ENCODE data around the gene MAGI1.
"Not testable (repeated sequence)": the region's sequence is repeated elsewhere in the genome, so short reads cannot be mapped to it uniquely, and the experiment has no call there.

MAGI1 gene

DNA sequence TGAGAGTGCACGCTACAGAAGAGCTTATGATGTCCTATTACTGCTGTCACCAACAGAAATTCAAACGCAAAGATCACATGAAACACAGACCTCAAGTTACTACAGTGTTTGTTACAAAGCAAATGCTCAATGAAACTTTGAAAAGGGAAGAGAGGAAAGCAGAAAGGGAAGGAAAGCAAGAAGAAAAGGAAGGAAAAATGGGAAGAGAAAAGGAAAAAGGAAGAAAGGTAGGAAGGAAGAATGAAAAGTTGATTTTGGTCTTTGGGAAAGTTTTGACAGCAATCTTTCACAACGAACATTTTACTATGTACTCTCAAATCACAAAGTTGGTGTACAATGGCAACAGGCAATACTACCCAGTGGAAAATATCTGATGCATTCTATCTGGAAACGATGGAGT, 514.8 kb downstream of the MAGI1 start:
- DNase-seq (ENCODE audit: low spot score), result no peak

DNA sequence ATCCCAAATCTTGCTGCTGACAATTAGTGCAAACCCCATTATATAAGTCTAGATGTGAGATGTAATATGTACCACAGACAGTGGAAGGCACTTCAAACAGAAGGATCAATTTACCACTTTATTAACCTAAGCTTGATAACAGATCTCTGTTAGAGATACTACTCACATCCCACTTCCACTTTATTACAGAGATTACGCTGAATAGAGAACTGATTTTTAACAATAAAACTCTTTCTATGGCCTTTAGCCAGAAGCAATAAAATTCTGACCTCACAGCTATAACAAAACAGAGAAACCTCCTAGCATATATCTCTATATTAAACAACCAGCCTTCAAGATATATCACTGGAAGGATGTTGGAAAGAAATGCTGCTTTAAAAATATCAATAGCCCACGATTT, 517.7 kb downstream of the MAGI1 start:
- DNase-seq (ENCODE audit: low spot score), result no peak

DNA sequence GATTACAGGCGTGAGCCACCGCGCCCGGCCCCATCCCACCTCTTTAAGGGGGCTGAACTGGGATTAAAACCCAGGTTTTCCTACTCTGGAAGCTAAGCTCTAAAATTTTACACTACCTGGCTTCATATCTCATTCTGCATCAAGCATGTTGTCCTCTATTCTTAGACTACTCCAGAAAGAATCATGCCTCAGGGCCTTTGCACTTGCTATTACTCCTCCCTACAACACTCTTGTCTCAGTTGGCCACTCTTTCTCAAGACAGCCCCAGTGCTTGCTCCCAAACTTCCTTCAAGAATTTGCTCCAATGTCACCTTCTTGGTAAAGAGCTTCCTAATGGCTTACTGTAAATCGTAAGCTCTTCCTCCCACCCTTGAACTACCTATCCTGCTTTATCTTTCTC, 521.7 kb downstream of the MAGI1 start:
- DNase-seq (ENCODE audit: low spot score), result no peak

DNA sequence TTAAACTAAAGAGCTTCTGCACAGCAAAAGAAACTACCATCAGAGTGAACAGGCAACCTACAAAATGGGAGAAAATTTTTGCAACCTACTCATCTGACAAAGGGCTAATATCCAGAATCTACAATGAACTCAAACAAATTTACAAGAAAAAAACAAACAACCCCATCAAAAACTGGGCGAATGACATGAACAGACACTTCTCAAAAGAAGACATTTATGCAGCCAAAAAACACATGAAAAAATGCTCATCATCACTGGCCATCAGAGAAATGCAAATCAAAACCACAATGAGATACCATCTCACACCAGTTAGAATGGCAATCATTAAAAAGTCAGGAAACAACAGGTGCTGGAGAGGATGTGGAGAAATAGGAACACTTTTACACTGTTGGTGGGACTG, 524.4 kb downstream of the MAGI1 start:
- DNase-seq (ENCODE audit: low spot score), result not testable (repeated sequence)

DNA sequence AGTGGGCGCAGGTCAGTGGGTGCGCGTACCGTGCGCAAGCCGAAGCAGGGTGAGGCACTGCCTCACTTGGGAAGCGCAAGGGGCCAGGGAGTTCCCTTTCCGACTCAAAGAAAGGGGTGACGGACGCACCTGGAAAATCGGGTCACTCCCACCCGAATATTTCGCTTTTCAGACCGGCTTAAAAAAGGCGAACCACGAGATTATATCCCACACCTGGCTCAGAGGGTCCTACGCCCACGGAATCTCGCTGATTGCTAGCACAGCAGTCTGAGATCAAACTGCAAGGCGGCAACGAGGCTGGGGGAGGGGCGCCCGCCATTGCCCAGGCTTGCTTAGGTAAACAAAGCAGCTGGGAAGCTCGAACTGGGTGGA, 529.3 kb downstream of the MAGI1 start:
- DNase-seq (ENCODE audit: low spot score), result not testable (repeated sequence)

DNA sequence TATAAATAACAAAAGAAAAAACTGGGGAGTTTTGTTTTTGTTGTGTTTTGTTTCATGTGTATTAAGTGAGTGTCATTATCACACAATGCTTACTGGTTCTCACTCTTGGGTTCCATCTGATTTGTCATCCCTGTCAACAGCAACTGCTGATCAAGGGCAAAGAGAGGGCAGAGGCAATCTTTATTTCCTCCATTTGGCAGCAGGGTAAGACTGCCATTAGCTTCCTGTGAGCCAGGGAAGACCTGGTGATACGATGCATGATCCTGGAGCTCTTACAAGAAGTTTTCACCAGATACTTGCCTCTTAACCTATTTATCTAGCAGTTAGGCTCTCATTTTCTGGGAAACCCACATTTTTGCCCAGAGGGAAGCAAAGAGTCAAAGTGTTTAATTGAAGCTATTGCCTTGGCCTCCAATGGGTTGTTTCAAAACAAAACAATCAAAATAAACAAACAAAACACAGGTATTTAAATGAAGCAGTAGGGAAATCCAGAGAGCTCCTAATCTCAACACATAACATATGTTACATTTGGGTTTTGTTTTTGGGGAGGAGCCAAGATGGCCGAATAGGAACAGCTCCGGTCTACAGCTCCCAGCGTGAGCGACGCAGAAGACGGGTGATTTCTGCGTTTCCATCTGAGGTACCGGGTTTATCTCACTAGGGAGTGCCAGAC, 529.8 kb downstream of the MAGI1 start:
- no peak for DNase-seq (ENCODE audit: low spot score)

DNA sequence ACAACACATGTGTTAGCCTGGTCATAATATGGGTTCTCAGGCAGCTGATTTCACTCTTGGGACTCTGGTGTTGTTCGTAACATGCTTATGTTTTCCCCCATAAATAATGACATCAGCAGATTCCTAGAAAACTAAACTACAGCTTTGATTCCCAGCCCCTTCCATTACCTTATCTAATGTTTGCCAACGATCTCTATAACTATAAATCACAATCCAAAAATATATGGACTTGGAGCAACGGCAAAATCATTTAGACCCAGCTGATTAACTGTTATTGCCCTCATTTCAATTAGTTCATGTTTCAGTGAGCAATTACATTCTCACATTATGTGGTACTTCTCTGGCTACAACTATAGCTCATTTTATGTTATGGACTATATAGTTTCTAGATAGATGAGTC, 531.3 kb downstream of the MAGI1 start:
- DNase-seq (ENCODE audit: low spot score), result no peak

DNA sequence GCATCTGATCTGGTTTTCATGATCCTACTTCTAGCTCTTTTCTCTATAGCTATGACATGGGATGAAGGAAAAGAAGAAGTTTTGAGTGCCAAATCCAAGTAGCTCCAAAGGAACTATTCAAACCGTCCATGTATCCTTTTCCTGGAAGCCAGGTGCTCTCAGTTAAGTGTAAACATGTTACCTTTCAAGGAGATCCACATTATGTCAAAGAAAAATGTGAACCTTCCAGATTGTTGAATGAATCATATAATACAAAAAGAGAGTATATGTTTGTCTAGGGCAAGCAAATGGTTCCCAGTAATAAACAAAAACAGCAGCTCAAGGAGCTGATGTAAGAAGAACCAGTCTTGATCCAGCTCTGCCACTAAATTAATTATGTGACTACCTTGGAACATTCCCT, 534.9 kb downstream of the MAGI1 start:
- DNase-seq (ENCODE audit: low spot score), result no peak

DNA sequence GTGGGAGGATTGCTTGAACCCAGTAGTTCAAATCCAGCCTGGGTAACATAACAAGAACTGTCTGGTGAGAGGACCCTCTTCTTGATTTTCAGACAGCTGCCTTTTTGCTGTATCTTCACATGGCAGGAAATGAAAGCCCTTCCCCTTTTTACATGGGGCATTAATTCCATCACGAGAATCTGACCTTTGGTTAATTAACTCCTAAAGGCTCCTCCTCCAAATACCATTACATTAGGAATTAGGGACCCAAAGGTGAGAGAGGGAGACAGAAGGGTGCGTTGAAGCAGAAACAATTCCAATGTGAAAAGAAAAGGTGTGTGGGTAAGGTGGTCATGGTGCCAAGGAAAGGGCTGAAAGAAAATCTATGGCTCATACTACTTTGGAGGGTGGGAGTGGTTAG, 536.2 kb downstream of the MAGI1 start:
- no peak for DNase-seq (ENCODE audit: low spot score)

DNA sequence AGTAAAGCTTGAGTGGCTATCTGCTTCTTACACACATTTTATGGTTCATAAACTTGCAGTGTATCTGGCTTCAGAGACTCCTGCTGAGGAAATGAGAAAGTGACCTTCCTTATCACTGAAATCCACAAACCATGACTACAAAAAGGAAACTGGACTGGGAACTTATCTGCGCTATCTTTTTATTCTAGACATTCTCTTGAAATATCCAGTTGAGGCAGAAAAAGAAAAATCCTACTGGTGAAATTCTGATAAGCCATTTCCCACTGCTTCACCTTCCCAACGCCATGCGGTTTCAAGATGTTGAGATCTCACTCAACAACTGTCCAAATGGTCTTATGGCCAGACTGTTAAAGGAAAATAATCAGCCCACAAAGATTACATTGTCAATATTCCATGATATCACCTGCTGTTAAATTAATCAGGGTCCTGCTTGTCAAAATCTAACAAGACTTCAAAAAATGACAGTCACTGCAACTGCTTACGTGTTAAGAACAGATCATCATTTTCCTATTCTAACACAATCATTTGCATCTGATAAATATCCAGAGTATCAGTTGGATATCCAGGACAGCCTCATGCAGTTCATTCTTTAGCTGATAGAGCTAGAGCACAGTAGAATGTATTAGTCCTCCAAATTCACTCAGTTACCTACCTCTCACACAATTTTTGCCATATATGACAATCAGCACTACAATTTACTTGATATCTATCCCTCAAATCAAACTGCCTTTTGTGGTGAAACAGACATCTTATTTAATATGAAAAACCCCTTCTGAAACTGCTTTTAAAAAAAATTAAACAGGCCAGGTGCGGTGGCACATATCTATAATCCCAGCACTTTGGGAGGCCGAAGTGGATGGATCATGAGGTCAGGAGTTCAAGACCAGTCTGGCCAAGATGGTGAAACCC, 538.1 kb downstream of the MAGI1 start:
- DNase-seq (ENCODE audit: low spot score), result no peak

DNA sequence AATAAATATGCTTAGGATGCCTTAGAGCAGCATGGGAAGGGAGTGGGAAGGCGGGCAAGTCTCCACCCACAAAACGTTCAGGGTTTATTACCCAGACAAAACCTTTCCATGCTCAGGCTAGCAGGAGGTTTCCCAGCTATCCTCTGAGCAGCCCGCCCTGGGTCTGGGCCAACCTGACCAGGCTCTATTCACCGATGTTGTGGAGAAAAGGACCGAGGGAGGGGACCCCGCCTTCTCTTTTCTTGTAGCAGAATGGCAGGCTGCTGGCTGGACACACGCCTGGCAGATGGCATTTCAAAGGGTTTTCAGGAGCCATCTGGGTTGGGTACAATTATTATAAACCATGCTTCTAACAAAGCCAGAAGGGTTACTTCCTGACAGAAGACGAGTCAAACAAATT, 540.9 kb downstream of the MAGI1 start:
- DNase-seq (ENCODE audit: low spot score), result no peak

DNA sequence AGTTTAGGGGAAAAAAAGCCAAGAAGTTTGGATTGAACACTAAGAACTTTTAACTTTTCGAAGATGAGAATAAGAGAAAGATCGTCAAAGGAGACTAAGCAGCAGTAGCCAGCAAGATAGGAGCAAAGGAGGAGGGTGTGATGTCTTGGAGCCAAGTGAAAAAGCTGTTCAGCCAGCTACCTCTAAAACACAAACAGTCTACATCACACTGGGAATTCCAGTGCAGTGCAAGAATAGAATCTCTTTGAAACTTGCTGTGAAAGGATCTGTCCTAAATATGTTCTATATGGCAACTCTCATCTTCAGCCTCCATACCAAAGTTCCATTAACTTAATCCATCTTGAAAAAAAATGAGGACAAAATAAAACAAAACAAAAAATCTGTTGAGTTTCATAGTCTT, 541.5 kb downstream of the MAGI1 start:
- DNase-seq (ENCODE audit: low spot score), result no peak

DNA sequence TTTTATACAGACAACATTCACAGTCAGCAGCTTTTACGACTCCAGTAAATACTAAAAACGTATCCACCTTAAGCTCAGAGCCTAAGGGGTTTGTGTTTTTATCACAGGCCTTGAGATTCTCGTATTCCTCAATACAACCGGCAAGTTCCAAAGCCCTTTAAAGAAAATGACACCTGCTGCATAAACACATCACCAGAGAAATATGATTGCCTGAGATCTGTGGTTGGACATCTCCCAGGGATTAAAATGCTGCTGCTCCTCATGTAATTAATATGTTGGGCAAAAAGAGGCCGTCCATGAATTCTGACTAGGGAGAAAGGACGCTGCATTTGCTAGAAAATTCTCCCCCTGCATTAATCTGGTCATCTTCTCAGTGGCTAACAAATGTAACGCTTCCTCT, 544.8 kb downstream of the MAGI1 start:
- DNase-seq (ENCODE audit: low spot score), result no peak

DNA sequence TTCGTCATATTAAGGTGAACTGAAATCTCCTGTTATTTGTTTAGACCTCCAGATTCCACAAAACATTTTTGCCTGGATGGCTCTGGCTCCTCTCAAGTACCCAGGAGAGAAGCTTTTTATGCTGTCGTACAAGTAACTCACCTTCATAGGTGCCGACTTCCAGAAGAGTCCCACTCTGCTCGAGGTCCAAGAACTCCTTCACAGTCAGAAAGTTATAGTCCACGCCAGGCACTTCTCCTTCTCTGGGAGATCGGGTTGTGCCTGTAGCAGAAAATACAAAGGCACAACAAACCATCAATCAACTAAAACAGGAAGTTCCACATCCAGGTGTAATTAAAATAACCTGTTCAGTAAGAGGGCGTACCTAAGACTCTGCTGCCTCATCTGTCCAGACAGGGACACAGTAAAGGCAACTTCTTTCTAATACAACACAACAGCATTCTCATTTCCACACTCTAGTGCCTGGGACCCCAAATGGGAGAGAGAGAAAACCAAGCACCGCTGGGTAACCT, 545.3 kb downstream of the MAGI1 start:
- DNase-seq (ENCODE audit: low spot score), result no peak

DNA sequence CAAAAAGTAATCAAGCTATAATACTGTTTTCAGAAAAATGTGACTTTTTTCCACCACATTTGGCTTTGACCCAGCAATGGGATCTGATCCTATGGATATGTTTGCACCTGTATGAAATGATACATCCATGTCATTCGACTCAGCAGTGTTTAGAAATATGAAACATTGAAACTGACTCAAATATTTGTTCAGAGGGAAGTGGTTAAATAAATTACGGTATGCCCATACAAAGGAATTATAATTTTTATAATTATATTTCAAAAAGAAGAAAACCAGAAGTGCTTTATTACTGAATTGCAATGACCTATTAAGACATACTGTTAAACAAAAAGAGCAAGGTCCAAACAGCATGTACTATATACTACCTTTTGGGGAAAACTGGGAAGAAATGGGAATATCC, 546.5 kb downstream of the MAGI1 start:
- DNase-seq (ENCODE audit: low spot score), result no peak

DNA sequence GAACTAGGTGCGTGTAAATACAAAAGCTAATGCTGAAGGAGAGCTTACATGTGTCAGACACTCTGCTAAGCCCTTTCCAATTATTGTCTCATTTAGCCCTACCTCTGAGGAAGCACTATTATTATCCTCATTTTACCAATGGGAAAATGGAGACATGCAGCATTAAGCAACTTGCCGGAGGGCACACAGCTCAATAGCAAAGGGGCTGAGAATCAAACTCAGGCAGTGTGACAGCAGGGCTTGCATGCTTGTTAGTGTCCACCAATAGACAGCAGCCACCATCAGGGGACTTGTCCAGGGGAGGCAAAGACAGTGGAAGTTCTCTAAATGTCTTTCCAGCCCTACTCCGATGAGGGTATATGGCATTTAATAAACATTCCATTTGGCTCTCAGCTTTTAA, 548.6 kb downstream of the MAGI1 start:
- DNase-seq (ENCODE audit: low spot score), result no peak

DNA sequence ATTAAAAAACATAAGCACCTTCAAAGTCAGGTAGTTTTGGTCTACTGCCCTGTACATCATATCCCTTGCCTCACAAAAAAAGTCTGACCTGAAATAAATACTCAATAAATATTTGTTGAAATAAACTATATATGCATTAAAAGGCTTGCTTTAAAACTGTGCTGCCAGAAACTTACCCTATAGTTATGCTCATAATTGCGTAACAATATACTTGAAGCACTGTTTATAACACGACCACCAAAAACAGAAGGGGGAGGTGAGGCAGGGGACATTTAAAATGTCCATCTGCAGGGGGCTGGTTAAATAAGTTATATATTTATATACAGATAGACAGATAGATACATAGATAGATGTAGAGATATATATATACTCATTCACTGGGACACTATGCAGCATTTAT, 549.5 kb downstream of the MAGI1 start:
- no peak for DNase-seq (ENCODE audit: low spot score)

DNA sequence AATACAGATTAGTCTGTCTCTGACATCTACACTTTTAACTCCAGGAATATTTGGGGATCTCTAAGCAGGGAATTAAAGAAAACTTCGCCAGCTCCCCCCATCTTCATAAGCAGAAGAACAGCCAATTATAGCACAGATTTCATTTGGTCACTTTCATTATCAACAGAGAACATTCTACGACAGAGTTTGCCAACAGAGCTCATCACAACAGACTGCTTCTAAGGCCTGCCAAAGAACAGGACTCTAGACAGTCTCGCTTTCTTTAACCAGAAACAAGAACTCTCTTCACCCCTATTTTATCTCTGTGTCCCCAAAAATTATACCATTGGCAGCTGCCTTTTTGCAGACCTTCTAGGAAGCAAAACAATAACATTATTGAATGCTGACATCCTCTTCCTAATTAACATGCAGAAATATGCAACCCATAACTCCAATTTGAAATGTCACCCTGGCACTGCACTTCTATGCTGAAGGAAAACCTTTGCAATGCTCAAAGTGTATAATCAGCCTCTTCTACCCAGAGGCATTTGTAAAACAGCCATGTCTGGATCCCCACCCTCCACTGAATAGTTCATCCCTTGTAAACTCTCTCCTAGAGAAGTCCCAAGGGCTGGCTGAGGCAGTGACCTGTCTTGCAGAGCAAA, 552.8 kb downstream of the MAGI1 start:
- DNase-seq (ENCODE audit: low spot score), result no peak

DNA sequence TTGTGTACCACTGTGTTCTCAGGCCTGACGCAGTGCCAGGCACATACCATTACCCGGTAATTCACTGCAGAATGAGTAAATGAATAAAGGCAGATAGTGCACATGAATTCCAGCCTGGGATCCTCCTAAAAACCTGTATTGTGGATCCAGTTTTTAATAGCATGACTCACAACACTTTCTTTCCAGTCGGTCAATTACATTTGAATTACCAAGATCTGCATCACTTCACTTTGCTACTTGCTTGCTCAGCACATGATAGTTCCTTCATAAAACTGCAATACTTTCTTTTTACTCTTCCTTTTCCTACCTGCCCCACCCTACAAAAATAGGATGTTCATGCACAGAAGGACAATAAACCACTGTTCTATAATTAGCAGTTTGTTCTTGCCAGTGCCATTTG, 553.8 kb downstream of the MAGI1 start:
- no peak for DNase-seq (ENCODE audit: low spot score)

DNA sequence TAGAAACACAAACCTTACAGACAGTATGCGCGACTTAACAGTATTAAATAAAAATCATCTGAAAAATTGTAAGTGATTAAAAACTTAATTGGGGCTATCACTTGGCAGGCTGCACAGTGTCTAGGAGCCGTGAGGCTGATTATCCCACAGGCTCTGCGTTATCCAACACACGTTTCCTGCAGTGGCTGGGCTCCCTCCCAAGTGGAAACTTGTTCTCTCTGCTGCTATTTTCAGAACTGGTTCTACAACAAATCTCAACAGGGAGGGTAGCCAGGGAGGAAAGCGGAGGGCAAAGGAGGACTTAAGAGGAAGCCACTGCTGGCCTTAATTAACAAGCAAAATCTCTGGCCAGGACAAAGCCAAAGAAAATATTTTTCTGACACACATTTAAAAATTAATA, 555.2 kb downstream of the MAGI1 start:
- no peak for DNase-seq (ENCODE audit: low spot score)

DNA sequence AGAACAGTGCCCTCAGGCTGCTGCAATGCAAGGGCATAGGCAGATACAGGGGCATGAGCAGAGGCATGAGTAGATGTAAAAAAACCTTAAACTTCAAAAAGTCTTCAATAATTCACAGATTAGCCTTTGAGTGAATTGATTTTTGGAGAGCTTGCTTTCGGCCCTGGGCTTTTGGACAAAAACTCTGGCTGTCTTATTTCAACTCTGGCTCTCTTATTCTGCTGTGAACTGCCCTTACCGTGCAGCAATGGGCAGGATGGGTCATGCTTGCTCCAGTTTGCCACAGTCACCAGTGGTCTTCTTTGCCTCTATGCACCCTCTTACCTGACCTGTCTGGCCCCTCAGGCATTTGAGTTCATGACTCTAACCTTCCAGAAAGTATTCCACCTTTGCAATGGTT, 555.7 kb downstream of the MAGI1 start:
- no peak for DNase-seq (ENCODE audit: low spot score)

DNA sequence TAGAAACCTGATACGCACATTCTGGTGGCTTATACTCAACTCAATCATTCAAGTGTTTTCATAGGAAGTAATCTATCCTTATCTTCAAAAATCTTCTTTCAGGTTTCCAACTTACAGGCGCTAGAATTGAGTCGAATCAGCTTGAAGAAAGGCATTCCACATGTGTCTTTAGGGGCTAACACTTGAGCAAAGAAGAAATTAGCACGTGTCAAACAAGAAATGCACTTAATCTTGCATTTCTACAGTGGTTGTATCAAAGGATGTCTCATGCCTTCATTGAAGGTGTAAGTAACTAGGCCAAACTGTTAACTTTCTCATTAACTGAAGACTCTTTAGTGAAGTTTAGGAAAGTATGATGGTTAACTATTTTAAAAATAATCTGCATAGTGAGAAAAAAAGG, 557.6 kb downstream of the MAGI1 start:
- DNase-seq (ENCODE audit: low spot score), result no peak

DNA sequence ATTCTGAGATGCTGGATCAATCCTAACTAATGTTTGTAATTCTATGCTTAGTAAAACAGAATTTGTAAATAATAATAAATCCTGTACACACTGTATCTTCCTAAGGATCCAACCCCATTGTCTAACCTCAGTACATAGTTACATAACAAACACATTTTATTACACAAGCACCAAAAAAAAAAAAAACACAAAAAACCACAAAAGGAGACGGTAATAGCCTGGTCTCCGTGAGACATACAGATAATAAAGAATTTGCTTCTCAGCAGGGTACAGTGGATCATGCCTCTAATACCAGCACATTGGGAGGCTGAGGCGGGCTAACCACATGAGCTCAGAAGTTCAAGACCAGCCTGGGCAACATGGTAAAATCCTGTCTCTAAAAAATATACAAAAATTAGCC, 558.7 kb downstream of the MAGI1 start:
- no peak for DNase-seq (ENCODE audit: low spot score)
